GM20431 (cell line): ENCODE measurements around the gene NPLOC4.
"Not testable (repeated sequence)": the region's sequence is repeated elsewhere in the genome, so short reads cannot be mapped to it uniquely, and the experiment has no call there.

Experiments
- in situ Hi-C: fragments of 300-500 bp; cut with MseI, MboI; formaldehyde crosslinking; loops from one replicate; pipeline ENCODE4 v1.15.0; 2020; ENCODE audit warnings: low sequenced_read_pairs; ENCODE audit not compliant: unreplicated experiment

The NPLOC4 gene

DNA sequence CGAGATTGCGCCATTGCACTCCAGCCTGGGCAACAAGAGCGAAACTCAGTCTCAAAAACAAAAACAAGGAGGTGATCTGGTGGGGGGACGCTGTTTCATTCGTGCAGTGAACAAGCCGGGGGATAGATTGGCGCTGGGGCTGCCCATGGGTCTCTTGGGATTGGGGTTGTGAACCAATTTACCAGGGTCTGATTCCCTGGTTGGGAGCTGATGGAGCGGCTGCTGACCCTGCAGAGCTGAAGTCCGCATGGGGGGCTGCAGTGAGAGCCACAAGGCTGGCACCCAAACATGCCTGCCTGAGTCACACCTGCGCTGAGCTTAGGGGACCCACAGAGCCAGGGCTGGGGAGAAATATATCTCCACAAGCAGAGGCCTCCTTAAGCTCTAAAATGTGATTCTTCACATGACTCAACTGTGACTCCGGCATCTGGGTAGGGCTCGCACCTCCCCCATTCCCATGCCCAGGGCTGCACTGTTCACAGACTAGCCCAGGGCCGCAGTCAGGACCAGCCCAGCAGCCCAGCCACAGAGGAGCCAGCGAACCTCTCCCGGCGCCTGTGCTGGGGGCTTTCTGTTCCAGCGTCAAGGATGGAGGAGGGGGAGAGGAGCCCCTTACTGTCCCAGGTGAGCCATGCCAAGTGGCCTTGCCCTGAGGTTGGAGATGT is 5.0 kb upstream of the NPLOC4 start:
- in situ Hi-C loops: no loop called here

DNA sequence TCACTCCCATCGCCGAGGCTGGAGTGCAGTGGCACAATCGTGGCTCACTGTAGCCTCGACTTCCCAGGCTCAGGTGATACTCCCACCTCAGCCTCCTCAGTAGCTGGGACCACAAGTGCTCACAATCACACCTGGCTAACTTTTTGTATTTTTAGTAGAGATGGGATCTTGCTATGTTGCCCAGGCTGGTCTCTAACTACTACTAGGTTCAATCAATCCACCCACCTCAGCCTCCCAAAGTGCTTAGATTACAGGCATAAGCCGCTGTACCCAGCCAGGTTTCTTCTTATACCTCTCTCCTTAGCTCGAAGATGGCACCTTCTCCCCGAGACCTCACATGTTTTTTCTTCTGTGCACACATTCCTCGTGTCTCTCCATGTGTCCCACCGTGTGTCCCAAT is 3.1 kb upstream of the NPLOC4 start:
- in situ Hi-C loops: no loop called here

DNA sequence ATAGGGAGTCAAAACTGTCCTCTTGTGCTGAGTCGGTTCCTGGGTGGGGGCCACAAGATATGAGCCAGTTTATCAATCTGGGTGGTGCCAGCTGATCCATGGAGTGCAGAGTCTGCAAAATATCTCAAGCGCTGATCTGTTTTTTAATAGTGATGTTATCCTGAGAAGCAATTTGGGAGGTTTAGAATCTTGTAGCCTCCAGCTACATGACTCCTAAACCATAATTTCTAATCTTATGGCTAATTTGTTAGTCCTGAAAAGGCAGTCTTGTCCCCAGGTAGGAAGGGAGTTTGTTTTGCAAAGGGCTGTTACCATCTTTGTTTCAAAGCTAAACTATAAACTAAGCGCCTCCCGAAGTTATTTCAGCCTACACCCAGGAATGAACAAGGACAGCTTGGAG is 1.8 kb upstream of the NPLOC4 start:
- in situ Hi-C loops: no loop called here

DNA sequence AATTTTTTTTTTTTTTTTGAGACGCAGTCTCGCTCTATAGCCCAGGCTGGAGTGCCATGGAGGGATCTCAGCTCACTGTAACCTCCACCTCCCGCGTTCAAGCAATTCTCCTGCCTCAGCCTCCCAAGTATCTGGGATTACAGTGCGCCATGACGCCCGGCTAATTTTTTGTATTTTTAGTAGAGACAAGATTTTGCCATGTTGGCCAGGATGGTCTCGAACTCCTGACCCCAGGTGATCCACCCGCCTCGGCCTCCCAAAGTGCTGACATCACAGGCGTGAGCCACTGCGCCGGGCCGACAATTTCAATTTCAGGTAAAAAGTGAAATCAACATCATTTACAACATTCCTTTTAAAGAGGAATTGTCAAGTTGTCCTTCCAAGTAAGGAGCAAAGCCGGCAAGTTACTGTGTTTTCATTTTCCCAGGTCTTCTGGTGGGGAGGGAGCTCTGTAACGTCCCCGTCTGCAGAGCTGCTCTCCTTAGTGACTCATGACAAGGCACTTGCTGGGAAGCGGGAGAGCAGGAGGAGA is 873 bp downstream of the NPLOC4 start:
- in situ Hi-C loops: no loop called here

DNA sequence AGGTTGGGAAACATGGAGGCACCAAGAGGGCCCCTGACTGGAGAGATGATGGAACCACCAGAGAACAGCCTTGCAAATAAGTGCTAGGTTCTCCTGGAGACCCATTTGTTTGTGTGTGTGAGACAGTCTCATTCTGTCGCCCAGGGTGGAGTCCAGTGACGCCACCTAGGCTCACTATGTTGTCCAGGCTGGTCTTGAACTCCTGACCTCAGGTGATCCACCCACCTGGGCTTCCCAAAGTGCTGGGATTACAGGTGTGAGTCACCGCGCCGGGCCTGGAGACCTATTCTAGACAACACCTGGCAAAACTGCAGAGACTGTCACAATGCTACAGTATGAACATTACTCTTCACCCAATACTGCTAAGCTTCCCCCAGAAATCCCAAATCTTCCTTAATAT is 1.5 kb downstream of the NPLOC4 start:
- in situ Hi-C loops: no loop called here

DNA sequence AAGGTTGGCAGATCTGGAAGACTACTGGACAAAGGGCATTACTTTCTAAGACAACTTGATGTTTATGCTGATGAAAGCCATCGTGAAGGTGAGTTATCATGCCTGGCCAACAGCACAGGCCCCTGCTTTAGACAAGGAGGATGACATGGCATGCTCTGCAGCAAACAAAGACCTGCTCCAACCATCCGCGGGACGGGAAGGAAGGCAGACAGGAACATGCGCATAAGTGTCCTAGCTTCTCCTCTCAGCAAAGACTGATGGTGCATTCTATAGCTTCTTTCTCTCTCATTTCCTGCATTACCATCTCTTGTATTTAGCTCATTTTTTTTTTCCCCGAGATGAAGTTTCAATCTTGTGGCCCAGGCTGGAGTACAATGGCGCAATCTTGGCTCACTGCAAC is 5.4 kb downstream of the NPLOC4 start:
- in situ Hi-C loops: no loop called here

DNA sequence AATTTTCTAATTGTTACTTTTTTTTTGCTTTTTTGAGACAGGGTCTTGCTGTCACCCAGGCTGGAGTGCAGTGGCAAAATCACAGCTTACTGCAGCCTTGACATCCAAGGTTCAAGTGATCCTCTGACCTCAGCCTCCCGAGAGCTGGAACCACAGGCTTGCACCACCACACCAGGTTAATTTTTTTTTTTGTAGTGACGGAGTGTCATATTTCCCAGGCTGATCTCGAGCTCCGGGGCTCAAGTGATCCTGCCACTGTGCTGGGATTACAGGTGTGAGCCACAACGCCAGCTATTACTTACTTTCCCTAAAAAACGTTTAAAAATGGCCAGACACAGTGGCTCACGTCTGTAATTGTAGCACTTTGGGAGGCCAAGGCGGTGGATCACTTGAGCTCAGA is 6.6 kb downstream of the NPLOC4 start:
- in situ Hi-C loops: no loop called here

DNA sequence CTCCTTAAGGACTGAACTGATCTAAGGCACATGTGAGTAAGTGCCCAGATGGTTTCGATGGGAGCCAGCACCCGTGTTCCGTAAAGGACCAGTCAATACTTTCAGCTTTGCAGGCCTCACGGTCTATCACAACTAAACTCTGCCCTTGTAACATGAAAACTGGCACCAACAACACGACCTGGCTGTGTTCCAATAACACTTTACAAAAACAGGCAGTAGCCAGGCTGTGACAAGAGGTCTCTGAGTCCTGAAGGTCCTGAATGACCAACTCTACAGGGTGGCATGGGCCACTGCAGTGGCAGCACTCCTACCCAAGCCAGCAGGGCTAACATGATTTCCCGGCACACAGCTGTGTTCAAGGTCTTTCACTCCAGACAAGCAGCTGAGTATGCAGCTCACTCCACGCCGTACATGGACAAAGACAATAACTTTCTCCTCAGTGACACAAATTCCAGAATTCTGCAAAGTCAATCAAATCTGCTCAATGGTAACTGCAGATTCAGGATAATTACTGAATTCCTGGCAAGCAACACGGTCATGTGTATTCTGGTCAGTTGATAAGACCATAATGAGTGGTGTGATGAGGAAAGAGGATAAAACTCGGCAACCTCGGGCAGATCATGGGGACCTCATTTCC is 15.3 kb downstream of the NPLOC4 start:
- in situ Hi-C loops: no loop called here

DNA sequence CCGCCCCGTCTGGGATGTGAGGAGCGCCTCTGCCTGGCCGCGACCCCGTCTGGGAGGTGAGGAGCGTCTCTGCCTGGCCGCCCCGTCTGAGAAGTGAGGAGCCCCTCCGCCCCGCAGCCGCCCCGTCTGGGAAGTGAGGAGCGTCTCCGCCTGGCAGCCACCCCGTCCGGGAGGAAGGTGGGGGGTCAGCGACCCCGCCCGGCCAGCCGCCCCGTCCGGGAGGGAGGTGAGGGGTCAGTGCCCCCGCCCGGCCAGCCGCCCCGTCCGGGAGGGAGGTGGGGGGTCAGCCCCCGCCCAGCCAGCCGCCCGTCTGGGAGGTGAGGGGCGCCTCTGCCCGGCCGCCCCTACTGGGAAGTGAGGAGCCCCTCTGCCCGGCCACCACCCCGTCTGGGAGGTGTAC is 18.6 kb downstream of the NPLOC4 start:
- in situ Hi-C loops: not testable (repeated sequence)

DNA sequence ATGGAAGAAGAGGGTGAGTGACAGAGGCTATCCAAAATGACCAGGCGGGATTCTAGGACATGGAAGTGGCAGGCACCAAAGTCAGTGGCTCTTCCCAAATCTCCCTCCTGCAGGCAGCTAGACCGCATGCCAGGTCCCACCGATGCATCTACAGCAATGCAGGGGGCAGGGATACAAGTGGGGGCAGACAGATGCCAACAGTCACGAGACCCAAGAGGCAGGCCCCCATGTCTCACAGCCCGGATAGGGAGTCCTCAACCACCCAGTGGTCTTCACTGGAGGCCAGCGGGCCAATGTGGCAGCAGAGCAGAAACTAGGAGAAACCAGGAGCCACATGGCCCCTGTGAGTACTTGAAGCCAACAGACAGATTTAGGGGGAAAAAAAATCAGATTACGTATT is 20.0 kb downstream of the NPLOC4 start:
- in situ Hi-C loops: no loop called here

DNA sequence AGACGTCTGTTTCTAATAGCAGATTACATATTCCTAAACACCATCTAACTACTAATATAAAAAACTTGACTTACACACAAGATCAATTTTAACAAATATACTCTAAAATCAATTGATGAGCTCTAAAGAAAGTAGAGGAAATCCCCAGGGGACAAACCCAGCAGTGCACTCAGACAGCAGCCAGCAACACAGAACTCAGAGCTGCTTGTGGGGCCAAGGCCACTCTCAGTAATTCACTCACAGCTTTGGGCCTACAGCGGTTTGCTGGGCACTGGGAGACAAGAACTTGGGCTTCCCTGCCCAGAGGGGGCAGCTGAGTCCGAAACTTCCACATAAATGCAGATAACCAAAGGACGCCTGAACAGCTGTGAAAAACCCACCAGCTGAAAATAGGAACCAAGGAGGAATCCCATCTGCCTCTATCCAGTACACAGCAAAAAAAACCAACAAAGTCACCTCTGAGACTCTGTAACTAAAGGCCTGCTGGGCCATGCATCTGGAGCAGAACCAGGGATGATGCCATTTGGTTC is 21.4 kb downstream of the NPLOC4 start:
- in situ Hi-C loops: no loop called here

DNA sequence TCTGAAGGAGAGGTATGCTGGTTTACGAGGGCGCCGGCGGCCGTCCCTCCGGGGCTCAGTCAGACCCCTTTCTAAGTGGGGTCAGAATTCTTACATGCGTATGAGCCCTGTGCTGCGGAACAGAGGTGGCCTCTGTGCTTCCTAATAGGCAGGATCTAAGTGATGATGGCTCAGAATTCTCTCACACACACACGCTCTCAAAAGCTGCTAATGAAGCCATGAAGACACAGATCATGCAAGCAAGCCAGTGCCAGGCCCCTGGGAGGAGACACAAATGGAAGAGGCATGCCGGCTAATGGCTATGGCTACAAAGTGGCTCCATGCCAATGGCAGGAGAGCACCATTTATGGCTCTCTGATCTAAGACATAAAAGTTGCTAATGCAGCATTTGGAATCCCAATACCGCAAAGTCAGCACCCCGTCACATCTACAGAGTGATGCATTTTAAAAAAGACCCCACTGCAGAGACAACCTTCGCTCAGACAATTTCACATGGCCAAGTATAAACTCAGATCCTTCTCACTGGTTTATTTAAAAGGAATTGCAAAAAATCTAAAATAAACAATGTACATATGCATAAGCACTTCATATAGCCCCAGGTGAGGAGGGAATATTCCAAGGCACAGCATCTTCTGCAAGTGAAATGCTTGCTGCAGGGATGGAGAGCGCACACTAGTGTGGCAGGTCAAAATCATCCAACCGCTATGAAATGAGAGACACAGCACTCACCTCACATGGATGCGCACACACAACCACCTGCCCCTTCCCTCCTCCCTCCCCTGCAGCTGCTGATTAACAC is 24.5 kb downstream of the NPLOC4 start:
- in situ Hi-C loops: no loop called here

DNA sequence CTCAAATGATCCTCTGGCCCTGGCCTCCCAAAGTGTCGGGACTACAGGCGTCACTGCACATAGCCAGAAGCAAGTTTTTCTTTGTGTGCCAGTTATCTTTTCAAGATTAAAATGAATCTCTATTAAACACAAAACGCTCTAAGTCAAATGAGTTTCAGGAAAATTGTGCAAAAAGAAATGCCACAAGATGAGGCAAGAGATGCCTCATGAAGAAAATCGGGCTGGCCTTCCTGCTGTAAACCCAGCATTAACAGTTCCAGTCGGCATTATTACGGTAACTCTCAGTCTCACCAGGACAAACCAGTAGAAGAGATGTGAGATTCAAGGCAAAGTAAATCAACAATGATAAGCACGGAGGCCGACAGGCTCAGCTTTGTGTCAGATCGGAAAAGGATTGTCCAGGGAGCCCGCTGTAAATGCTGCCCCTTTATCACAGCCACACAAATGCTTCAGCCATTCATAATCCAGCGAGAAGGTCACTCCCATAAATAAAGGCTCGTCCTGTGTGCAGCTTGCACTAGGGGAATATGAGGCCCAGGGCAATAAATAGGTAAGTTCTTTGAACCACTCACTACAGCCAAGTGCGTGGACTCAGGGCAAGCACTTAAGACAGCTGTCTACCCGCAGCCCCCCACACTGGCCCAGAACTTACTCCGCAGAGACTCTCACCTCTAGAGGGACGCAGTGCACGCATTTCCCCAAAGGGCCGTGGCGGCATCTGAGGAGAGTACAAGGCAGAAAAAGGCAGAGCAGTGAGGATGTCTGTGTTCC is 27.2 kb downstream of the NPLOC4 start:
- in situ Hi-C loops: no loop called here

DNA sequence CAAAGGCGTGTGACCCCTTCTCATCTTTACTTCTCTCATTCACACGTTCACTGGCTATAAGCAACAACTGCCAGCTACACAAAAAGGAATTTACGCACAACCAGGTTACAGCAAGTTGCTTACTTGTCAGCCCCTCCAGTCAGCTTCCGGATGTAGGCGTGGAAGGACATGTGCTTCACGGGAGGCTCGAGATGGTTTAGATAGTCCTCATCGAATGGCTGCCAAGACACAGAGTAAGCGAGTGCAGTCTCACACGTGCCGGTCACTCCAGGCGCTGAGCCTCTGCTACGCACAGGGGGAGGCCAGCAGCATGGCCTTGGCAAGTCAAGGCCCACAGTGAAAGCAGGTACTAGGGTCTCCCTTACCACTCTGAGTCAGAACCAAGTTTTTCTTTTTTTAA is 28.3 kb downstream of the NPLOC4 start:
- in situ Hi-C loops: no loop called here

DNA sequence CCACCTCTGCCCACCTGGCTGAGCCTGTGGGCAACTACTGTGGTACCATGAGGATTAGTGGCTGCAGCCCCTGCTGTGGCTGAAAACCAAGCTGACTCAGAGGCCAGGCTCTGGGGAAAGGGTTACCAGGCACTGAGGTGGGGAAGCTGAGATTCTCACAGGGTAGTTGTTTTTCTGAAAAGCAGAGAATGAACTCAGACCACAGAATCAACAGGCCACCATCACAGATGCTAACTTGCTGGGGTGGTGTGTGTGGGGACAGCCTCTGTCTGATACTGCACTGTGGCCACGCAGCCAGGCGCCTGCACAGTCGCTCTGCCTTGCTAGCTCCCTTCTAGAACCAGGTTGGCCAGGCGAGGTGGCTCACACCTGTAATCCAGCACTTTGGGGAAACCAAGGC is 28.8 kb downstream of the NPLOC4 start:
- in situ Hi-C loops: no loop called here

DNA sequence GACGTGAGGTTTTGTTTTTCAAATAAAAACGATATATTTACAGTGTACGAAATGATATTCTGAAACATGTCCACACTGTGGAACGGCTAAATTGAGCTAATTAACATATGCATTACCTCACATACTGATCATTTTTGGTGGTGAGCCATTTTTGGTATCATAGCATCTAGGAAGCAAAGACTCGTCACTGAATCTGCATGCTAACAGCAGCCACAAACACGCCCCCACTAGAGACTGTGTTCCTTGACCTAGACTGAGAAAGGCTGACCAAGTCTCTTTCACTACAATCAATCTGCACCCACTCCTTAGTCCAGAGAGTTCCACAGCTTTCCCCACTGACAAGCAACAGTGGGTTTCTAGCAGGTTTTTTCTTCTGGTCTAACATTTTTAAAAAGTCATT is 29.5 kb downstream of the NPLOC4 start:
- in situ Hi-C loops: no loop called here

DNA sequence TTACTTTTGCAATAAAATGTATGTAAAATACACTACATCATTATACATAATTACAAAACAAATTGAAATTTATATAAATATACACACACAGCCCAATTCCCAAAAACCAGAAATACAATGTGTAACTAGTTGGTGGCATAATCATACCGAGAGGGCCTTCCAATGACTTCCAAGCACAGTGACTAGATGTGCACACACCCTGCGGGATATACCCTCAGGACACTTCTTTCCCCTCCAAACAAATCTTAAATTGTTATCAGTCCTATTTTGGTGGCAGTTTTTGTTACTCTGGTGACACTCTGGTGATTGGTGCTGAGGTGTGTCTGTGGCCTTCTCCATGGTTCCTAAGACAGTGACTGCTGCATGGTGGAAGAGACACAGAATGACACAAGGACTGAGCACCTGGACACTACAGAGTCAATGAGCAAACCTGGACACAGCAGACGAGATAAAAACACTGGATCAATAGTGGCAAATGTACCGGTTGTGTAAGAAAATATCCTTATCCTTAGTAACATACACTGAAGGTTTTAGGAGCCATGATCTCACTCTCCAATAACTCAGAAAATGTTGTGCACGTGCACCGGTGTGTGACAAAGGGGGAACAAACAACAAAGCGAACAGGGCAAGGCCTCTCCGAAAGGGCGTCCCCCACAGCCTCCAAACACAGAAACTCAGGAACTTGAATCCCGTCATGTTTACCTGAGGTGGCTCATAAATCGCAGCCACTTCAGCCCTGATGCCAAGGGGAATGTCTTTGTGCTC is 32.9 kb downstream of the NPLOC4 start:
- in situ Hi-C loops: no loop called here

DNA sequence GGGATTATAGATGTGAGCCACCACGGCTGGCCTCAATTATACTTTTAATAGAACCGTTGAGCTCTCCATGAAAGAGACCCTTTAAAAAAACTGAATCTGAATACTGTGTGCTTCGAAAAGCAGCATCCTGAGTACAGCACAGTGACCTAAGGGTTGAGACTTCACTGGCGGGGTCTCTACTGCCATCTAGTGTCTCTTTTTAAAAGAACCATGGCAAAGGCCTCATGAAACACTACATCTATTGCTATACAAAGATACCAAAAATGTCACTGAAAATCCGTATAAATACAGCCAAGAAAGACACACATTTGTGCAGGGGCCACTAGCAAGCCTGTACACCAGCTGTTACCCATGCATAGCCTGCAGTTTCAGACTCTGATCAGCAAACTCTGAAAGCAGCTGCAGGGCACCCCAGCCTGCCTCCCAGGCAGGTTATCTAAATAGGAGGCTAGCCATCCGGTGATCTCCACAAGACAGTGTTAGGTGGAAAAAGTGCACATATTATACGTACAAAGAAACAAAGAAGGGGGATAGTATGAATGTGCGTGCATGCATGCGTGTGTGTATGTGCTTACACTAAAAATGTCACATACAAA is 35.3 kb downstream of the NPLOC4 start:
- in situ Hi-C loops: no loop called here
